Measurements from ENCODE around the gene ARHGAP42.

ARHGAP42 gene

DNA sequence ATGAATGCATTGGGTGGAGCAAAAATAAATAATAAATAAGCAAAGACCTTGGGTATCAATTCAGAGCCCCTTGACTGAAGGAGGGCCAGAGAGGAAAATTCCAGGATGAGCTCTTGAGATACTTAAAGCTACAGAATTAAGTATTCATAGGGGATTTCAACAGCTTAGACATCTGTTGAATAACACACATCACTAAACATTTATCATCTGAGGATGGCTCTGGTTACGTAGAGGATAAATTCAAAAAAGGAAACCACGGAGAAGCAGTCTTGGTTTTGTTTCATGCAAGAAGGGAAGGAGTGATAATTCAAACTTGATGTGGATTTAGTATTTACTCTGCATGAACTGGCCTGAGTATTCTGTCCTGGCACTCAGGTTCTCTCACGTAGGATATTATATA lies 29.8 kb downstream of the ARHGAP42 start:
- Histone ChIP-seq H3K4me1 (ENCODE audit: control insufficient read depth, low read length) (peaks cover 5% of the 10 kb centered on the region; the same call in 1 of the 2 replicates), H3K27ac (ENCODE audit: low read depth, low read length) (no peak overlapping the region), H4K20me1 (ENCODE audit: control insufficient read depth, insufficient read depth, low read depth, low read length) (no peaks in the 10 kb centered on the region), H3K79me2 (ENCODE audit: control insufficient read depth, low read length) (no peaks in the 10 kb centered on the region), H3K27me3 (ENCODE audit: control insufficient read depth, low read length) (no peaks in the 10 kb centered on the region), H3K9me2 (replicated peaks; ENCODE audit: control insufficient read depth, low read length) (no peaks in the 10 kb centered on the region), H3K36me3 (ENCODE audit: control insufficient read depth, low read length) (no peaks in the 10 kb centered on the region), H3K4me3 (ENCODE audit: low read length) (no peak overlapping the region), H3K4me2 (ENCODE audit: low read length) (no peak overlapping the region), H3K9me3 (ENCODE audit: control insufficient read depth, insufficient read depth, low read length) (no peaks in the 10 kb centered on the region), H3F3A (ENCODE audit: control insufficient read depth, insufficient read depth) (no peaks in the 10 kb centered on the region)
- no peak for TF ChIP-seq EZH2phosphoT487 (IDR thresholded peaks at IDR 0.05; ENCODE audit: borderline replicate concordance, low read length)
- TF ChIP-seq, protein P1, sequence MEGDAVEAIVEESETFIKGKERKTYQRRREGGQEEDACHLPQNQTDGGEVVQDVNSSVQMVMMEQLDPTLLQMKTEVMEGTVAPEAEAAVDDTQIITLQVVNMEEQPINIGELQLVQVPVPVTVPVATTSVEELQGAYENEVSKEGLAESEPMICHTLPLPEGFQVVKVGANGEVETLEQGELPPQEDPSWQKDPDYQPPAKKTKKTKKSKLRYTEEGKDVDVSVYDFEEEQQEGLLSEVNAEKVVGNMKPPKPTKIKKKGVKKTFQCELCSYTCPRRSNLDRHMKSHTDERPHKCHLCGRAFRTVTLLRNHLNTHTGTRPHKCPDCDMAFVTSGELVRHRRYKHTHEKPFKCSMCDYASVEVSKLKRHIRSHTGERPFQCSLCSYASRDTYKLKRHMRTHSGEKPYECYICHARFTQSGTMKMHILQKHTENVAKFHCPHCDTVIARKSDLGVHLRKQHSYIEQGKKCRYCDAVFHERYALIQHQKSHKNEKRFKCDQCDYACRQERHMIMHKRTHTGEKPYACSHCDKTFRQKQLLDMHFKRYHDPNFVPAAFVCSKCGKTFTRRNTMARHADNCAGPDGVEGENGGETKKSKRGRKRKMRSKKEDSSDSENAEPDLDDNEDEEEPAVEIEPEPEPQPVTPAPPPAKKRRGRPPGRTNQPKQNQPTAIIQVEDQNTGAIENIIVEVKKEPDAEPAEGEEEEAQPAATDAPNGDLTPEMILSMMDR (IDR thresholded peaks at IDR 0.05; ENCODE audit: low read depth, low read length, poor library complexity, severe bottlenecking): no peak

DNA sequence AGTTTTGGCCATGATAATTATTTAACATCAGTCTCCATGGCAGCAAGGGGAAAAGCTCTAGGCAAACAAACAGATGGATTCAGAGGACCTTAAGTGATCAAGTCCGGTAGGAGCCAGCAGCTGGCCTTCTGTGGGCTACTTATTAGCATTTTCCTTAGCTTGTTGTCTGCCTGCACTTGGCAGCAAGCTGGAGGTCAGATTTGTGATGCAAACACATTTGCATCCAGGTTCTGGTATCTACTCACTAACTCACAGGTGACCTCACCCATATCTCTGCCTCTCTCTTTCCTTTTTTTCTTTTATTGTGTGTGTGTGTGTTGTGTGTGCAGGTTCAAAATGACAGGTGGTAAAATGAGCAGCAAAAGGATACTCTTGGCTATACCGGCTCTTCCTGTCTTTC lies 32.3 kb downstream of the ARHGAP42 start:
- no peaks in the 10 kb centered on the region for H3K27me3 ChIP-seq (ENCODE audit: control insufficient read depth, low read length)
- H3K4me2 ChIP-seq (ENCODE audit: low read length): no peak overlapping the region
- no peak overlapping the region for H3K4me3 ChIP-seq (ENCODE audit: low read length)
- H3F3A ChIP-seq (ENCODE audit: control insufficient read depth, insufficient read depth): no peaks in the 10 kb centered on the region
- no peaks in the 10 kb centered on the region for H4K20me1 ChIP-seq (ENCODE audit: control insufficient read depth, insufficient read depth, low read depth, low read length)
- no peaks in the 10 kb centered on the region for H3K79me2 ChIP-seq (ENCODE audit: control insufficient read depth, low read length)
- H3K9me3 ChIP-seq (ENCODE audit: control insufficient read depth, insufficient read depth, low read length): no peaks in the 10 kb centered on the region
- TF ChIP-seq, protein P1 (IDR thresholded peaks at IDR 0.05; ENCODE audit: low read depth, low read length, poor library complexity, severe bottlenecking): no peak
- no peak for TF ChIP-seq EZH2phosphoT487 (IDR thresholded peaks at IDR 0.05; ENCODE audit: borderline replicate concordance, low read length)
- H3K36me3 ChIP-seq (ENCODE audit: control insufficient read depth, low read length): no peaks in the 10 kb centered on the region
- no peaks in the 10 kb centered on the region for H3K9me2 ChIP-seq (replicated peaks; ENCODE audit: control insufficient read depth, low read length)
- H3K27ac ChIP-seq (ENCODE audit: low read depth, low read length): no peak overlapping the region
- H3K4me1 ChIP-seq (ENCODE audit: control insufficient read depth, low read length): no peaks in the 10 kb centered on the region

DNA sequence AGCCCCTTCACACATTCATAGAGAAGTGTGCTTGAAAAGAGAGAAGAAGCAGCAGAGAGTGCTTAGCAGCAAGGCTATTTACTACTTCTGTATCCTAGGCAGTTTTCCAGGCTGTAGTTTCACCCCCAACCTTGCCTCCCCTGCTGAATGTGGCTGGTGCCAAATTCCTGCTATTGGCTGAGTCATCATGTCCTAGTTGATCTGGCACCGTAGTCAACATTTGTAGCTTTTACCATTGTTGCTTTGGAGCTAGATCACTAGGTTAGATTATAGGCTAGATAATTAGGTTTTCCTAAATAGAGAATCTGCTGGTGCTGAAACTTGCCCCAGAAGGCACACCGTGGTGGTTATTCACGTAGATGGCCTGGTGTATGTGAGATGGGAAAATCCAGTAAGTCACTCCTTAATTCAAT lies 32.7 kb downstream of the ARHGAP42 start:
- no peak overlapping the region for H3K4me2 ChIP-seq (ENCODE audit: low read length)

More for the DNA sequence above, 32.7 kb downstream of the ARHGAP42 start:
- no peaks in the 10 kb centered on the region for H3K79me2 ChIP-seq (ENCODE audit: control insufficient read depth, low read length)
- H3K9me2 ChIP-seq (replicated peaks; ENCODE audit: control insufficient read depth, low read length): no peaks in the 10 kb centered on the region
- TF ChIP-seq, protein P1 (IDR thresholded peaks at IDR 0.05; ENCODE audit: low read depth, low read length, poor library complexity, severe bottlenecking): no peak
- no peak for TF ChIP-seq EZH2phosphoT487 (IDR thresholded peaks at IDR 0.05; ENCODE audit: borderline replicate concordance, low read length)
- no peaks in the 10 kb centered on the region for H3K27me3 ChIP-seq (ENCODE audit: control insufficient read depth, low read length)
- H4K20me1 ChIP-seq (ENCODE audit: control insufficient read depth, insufficient read depth, low read depth, low read length): no peaks in the 10 kb centered on the region
- no peak overlapping the region for H3K27ac ChIP-seq (ENCODE audit: low read depth, low read length)
- H3F3A ChIP-seq (ENCODE audit: control insufficient read depth, insufficient read depth): no peaks in the 10 kb centered on the region
- no peaks in the 10 kb centered on the region for H3K36me3 ChIP-seq (ENCODE audit: control insufficient read depth, low read length)
- no peaks in the 10 kb centered on the region for H3K4me1 ChIP-seq (ENCODE audit: control insufficient read depth, low read length)
- H3K9me3 ChIP-seq (ENCODE audit: control insufficient read depth, insufficient read depth, low read length): no peaks in the 10 kb centered on the region
- H3K4me3 ChIP-seq (ENCODE audit: low read length): no peak overlapping the region
